ENCODE results near the gene CLINT1.

The CLINT1 gene

GRCh38 chr5:157842787-157843186 is 16.2 kb downstream of the CLINT1 start:
- DNase-seq = no peak
- H3K4me1 Mint-ChIP-seq (ENCODE audit: low read depth) = peaks cover 33% of the 10 kb centered on the region
- H3K27me3 Mint-ChIP-seq = no peaks in the 10 kb centered on the region
- H3K27ac Mint-ChIP-seq = no peak overlapping the region
- H3K4me3 Mint-ChIP-seq = no peak overlapping the region
- peaks cover 45% of the 10 kb centered on the region for H3K36me3 Mint-ChIP-seq (ENCODE audit: low read depth)
- H3K9me3 Mint-ChIP-seq = no peaks in the 10 kb centered on the region

- DNase-seq = no peak
- no peaks in the 10 kb centered on the region for H3K9me3 Mint-ChIP-seq
- H3K4me3 Mint-ChIP-seq = no peak overlapping the region
- H3K27me3 Mint-ChIP-seq = no peaks in the 10 kb centered on the region
- H3K36me3 Mint-ChIP-seq (ENCODE audit: low read depth) = peaks cover 43% of the 10 kb centered on the region
- no peak overlapping the region for H3K27ac Mint-ChIP-seq
- peaks cover 28% of the 10 kb centered on the region for H3K4me1 Mint-ChIP-seq (ENCODE audit: low read depth)
Measured at GRCh38 chr5:157842185-157842584, 16.8 kb downstream of the CLINT1 start.

- H3K27ac Mint-ChIP-seq = no peak overlapping the region
- no peaks in the 10 kb centered on the region for H3K9me3 Mint-ChIP-seq
- H3K4me1 Mint-ChIP-seq (ENCODE audit: low read depth) = peaks cover 21% of the 10 kb centered on the region
- no peak for DNase-seq
- H3K27me3 Mint-ChIP-seq = no peaks in the 10 kb centered on the region
- peaks cover 38% of the 10 kb centered on the region for H3K36me3 Mint-ChIP-seq (ENCODE audit: low read depth)
- H3K4me3 Mint-ChIP-seq = no peak overlapping the region
Measured at GRCh38 chr5:157839157-157839795, 19.7 kb downstream of the CLINT1 start.

- Mint-ChIP-seq H3K27ac (no peak overlapping the region), H3K27me3 (no peaks in the 10 kb centered on the region), H3K4me1 (ENCODE audit: low read depth) (peaks cover 24% of the 10 kb centered on the region), H3K36me3 (ENCODE audit: low read depth) (peaks cover 33% of the 10 kb centered on the region), H3K9me3 (no peaks in the 10 kb centered on the region), H3K4me3 (no peak overlapping the region)
- DNase-seq = no peak
Measured at GRCh38 chr5:157836121-157836753, 22.7 kb downstream of the CLINT1 start.

- H3K36me3 Mint-ChIP-seq (ENCODE audit: low read depth) = peaks cover 29% of the 10 kb centered on the region
- no peak overlapping the region for H3K4me3 Mint-ChIP-seq
- peaks cover 23% of the 10 kb centered on the region for H3K4me1 Mint-ChIP-seq (ENCODE audit: low read depth)
- no peak overlapping the region for H3K27ac Mint-ChIP-seq
- no peaks in the 10 kb centered on the region for H3K27me3 Mint-ChIP-seq
- no peaks in the 10 kb centered on the region for H3K9me3 Mint-ChIP-seq
- no peak for DNase-seq
Measured at GRCh38 chr5:157835041-157835440, 23.9 kb downstream of the CLINT1 start.

- Mint-ChIP-seq H3K9me3 (no peaks in the 10 kb centered on the region), H3K27ac (peak overlapping the region; percentile 59), H3K36me3 (ENCODE audit: low read depth) (peaks cover 24% of the 10 kb centered on the region), H3K27me3 (no peaks in the 10 kb centered on the region), H3K4me1 (ENCODE audit: low read depth) (peaks cover 57% of the 10 kb centered on the region), H3K4me3 (no peak overlapping the region)
- no peak for DNase-seq
Measured at GRCh38 chr5:157828944-157829639, 29.9 kb downstream of the CLINT1 start.

- H3K36me3 Mint-ChIP-seq (ENCODE audit: low read depth) = peaks cover 24% of the 10 kb centered on the region
- H3K27ac Mint-ChIP-seq = peak overlapping the region; percentile 55
- H3K4me1 Mint-ChIP-seq (ENCODE audit: low read depth) = peaks cover 54% of the 10 kb centered on the region
- H3K9me3 Mint-ChIP-seq = no peaks in the 10 kb centered on the region
- no peak overlapping the region for H3K4me3 Mint-ChIP-seq
- DNase-seq = no peak
- H3K27me3 Mint-ChIP-seq = no peaks in the 10 kb centered on the region
Measured at GRCh38 chr5:157828105-157828943, 30.6 kb downstream of the CLINT1 start.

GRCh38 chr5:157827423-157827822 is 31.5 kb downstream of the CLINT1 start:
- Mint-ChIP-seq H3K27ac (no peak overlapping the region), H3K9me3 (peaks cover 1% of the 10 kb centered on the region), H3K4me3 (no peak overlapping the region), H3K27me3 (no peaks in the 10 kb centered on the region), H3K36me3 (ENCODE audit: low read depth) (peaks cover 25% of the 10 kb centered on the region), H3K4me1 (ENCODE audit: low read depth) (peaks cover 53% of the 10 kb centered on the region)
- DNase-seq = no peak

GRCh38 chr5:157823655-157824054 is 35.3 kb downstream of the CLINT1 start:
- peaks cover 58% of the 10 kb centered on the region for H3K4me1 Mint-ChIP-seq (ENCODE audit: low read depth)
- no peak overlapping the region for H3K27ac Mint-ChIP-seq
- peaks cover 27% of the 10 kb centered on the region for H3K36me3 Mint-ChIP-seq (ENCODE audit: low read depth)
- H3K27me3 Mint-ChIP-seq = no peaks in the 10 kb centered on the region
- H3K9me3 Mint-ChIP-seq = peaks cover 7% of the 10 kb centered on the region
- H3K4me3 Mint-ChIP-seq = no peak overlapping the region
- DNase-seq = no peak

- Mint-ChIP-seq H3K4me3 (no peak overlapping the region), H3K27ac (peak overlapping the region; percentile 82), H3K36me3 (ENCODE audit: low read depth) (peaks cover 34% of the 10 kb centered on the region), H3K4me1 (ENCODE audit: low read depth) (peaks cover 50% of the 10 kb centered on the region), H3K9me3 (peaks cover 7% of the 10 kb centered on the region), H3K27me3 (no peaks in the 10 kb centered on the region)
- no peak for DNase-seq
Measured at GRCh38 chr5:157821822-157822622, 36.9 kb downstream of the CLINT1 start.

- no peak for DNase-seq
- peaks cover 39% of the 10 kb centered on the region for H3K36me3 Mint-ChIP-seq (ENCODE audit: low read depth)
- peak overlapping the region; percentile 82 for H3K27ac Mint-ChIP-seq
- peaks cover 7% of the 10 kb centered on the region for H3K9me3 Mint-ChIP-seq
- H3K4me3 Mint-ChIP-seq = no peak overlapping the region
- H3K4me1 Mint-ChIP-seq (ENCODE audit: low read depth) = peaks cover 50% of the 10 kb centered on the region
- no peaks in the 10 kb centered on the region for H3K27me3 Mint-ChIP-seq
Measured at GRCh38 chr5:157821405-157821804, 37.5 kb downstream of the CLINT1 start.

- Mint-ChIP-seq H3K36me3 (ENCODE audit: low read depth) (peaks cover 41% of the 10 kb centered on the region), H3K27me3 (no peaks in the 10 kb centered on the region), H3K4me1 (ENCODE audit: low read depth) (peaks cover 44% of the 10 kb centered on the region), H3K27ac (peak overlapping the region; percentile 47), H3K4me3 (no peak overlapping the region), H3K9me3 (peaks cover 7% of the 10 kb centered on the region)
- DNase-seq = no peak
Measured at GRCh38 chr5:157820593-157821252, 38.2 kb downstream of the CLINT1 start.

GRCh38 chr5:157819502-157820115 is 39.3 kb downstream of the CLINT1 start:
- Mint-ChIP-seq H3K27ac (no peak overlapping the region), H3K4me3 (no peak overlapping the region), H3K9me3 (peaks cover 7% of the 10 kb centered on the region), H3K4me1 (ENCODE audit: low read depth) (peaks cover 38% of the 10 kb centered on the region), H3K27me3 (no peaks in the 10 kb centered on the region), H3K36me3 (ENCODE audit: low read depth) (peaks cover 52% of the 10 kb centered on the region)
- DNase-seq = no peak
